ENCODE results near the gene NR4A3. TPM values are rescaled to one million over a fixed set of nuclear protein-coding genes. Genes with fewer than 3 reads are reported as not detected.
A peak's percentile ranks its signal among the peaks of the same experiment; 100 is the strongest.

NR4A3 gene
- polyA plus RNA-seq, 1 of the 3 experiments (the other 2 are of a cell fraction) = 1.3 TPM

DNA sequence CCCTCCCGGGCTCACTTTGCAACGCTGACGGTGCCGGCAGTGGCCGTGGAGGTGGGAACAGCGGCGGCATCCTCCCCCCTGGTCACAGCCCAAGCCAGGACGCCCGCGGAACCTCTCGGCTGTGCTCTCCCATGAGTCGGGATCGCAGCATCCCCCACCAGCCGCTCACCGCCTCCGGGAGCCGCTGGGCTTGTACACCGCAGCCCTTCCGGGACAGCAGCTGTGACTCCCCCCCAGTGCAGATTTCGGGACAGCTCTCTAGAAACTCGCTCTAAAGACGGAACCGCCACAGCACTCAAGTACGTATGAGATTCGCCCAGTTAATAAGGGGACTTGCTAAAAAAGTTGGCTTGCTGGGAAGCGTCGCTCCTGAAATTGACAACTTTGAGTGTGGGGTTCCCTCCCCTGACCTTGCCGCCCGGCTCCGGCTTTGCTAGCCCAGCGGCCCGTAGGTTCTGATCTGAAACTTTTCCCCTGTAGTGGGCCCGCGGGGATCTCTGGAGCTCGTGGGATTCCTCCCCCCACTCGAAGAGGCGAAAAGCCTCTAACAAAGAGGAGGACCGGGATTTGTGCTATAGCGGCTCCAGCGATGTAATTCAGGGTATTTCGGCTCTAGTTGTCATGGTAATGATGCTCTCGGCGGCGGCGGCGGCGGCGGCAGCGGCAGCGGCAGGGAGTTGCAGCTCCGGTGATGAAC, 572 bp downstream of the NR4A3 start:
- H2AFZ ChIP-seq (ENCODE audit: low read depth) = peak overlapping the region; percentile 84

DNA sequence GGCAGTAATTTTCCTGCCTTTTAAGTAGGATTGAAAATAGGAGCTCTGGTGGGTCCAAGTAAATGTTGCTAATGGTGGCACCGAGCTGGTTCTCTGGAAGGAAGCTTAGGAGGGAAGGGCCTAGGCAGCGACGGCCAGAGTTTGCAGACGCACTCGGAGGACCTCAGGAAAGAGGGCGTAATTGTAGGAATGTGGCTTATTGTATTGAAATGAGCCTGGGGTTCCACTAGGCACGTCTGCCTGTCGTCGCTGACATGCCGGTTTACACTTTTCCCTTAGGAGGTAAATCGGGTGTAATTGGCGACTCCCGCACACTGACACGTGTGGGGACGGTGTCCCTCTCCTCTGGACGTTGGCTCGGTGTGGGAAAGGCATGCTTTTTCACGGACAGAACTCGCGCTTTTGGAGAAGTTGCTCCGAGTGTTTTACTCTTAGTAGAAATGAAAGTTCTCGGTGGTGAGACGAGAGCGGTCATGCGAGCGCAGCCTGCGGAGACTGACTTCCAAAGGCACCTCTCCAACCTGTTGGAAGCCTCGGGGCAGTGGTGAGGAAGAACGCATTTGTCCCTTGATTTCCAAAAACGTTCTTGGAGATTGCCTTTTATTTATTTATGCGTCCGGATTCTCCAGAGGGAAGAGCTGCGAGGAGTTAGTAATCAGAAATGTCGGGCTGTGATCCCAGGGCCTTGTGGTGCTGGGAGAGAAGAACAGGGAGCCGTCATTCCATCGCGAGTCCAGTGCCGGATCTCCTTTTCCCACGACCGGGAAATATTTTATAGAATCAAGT, 1.3 kb downstream of the NR4A3 start:
- Histone ChIP-seq H3K79me2 (ENCODE audit: insufficient read depth) (peaks cover 10% of the 10 kb centered on the region), H3K9ac (peak overlapping the region; percentile 88), H3K9me3 (no peaks in the 10 kb centered on the region), H3K27ac (ENCODE audit: low read depth in 2 of 2, low read length in 1 of 2) (peak overlapping the region; percentile 22 to 95; a peak in 3 of 4 replicates), H3K4me1 (ENCODE audit: control insufficient read depth in 1 of 2, insufficient read depth in 2 of 2, low read depth in 1 of 2, low read length in 1 of 2) (peaks cover 8 to 14% of the 10 kb centered on the region in 2 experiments; a peak in 3 of 4 replicates), H3K4me2 (peak overlapping the region; percentile 95), H3K9me2 (no peaks in the 10 kb centered on the region), H2AFZ (ENCODE audit: low read depth) (peak overlapping the region; percentile 84), H4K20me1 (ENCODE audit: insufficient read depth) (no peaks in the 10 kb centered on the region; the same call in 1 of the 2 replicates), H3K27me3 (ENCODE audit: insufficient read depth) (no peaks in the 10 kb centered on the region), H3K36me3 (replicated peaks in 1 of 2; ENCODE audit: control insufficient read depth in 1 of 2, insufficient read depth in 2 of 2, low read length in 1 of 2) (no peaks in the 10 kb centered on the region), H3K4me3 (ENCODE audit: low read depth in 2 of 2, low read length in 1 of 2) (peak overlapping the region; percentile 91 to 97), H3F3A (replicated peaks; ENCODE audit: insufficient read depth) (peaks cover 31% of the 10 kb centered on the region)
- 1% methylated on average over 33 of the region's 40 CpGs for WGBS (ENCODE audit: low lambda C conversion rate)
- TF ChIP-seq MEF2A (IDR thresholded peaks at IDR 0.05; ENCODE audit: borderline replicate concordance, low read depth) (no peak), TAF1 (IDR thresholded peaks at IDR 0.05; ENCODE audit: borderline replicate concordance, low read depth, low read length) (no peak), MXI1 (IDR thresholded peaks at IDR 0.05; ENCODE audit: low read depth, low read length) (peak; percentile 57; the same call in 1 of the 2 replicates), YY1 (IDR thresholded peaks at IDR 0.05; ENCODE audit: low read depth) (peak; percentile 11; the same call in 1 of the 2 replicates), CHD2 (IDR thresholded peaks at IDR 0.05; ENCODE audit: low read length, partially characterized antibody) (no peak)
- TF ChIP-seq, protein P1, sequence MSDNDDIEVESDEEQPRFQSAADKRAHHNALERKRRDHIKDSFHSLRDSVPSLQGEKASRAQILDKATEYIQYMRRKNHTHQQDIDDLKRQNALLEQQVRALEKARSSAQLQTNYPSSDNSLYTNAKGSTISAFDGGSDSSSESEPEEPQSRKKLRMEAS (IDR thresholded peaks at IDR 0.05; ENCODE audit: low read depth) = peak; percentile 21; the same call in 1 of the 2 replicates
- TF ChIP-seq, protein P2, sequence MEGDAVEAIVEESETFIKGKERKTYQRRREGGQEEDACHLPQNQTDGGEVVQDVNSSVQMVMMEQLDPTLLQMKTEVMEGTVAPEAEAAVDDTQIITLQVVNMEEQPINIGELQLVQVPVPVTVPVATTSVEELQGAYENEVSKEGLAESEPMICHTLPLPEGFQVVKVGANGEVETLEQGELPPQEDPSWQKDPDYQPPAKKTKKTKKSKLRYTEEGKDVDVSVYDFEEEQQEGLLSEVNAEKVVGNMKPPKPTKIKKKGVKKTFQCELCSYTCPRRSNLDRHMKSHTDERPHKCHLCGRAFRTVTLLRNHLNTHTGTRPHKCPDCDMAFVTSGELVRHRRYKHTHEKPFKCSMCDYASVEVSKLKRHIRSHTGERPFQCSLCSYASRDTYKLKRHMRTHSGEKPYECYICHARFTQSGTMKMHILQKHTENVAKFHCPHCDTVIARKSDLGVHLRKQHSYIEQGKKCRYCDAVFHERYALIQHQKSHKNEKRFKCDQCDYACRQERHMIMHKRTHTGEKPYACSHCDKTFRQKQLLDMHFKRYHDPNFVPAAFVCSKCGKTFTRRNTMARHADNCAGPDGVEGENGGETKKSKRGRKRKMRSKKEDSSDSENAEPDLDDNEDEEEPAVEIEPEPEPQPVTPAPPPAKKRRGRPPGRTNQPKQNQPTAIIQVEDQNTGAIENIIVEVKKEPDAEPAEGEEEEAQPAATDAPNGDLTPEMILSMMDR (IDR thresholded peaks at IDR 0.05) = peak; percentile 5; the same call in 1 of the 2 replicates
- TF ChIP-seq, protein P3, sequence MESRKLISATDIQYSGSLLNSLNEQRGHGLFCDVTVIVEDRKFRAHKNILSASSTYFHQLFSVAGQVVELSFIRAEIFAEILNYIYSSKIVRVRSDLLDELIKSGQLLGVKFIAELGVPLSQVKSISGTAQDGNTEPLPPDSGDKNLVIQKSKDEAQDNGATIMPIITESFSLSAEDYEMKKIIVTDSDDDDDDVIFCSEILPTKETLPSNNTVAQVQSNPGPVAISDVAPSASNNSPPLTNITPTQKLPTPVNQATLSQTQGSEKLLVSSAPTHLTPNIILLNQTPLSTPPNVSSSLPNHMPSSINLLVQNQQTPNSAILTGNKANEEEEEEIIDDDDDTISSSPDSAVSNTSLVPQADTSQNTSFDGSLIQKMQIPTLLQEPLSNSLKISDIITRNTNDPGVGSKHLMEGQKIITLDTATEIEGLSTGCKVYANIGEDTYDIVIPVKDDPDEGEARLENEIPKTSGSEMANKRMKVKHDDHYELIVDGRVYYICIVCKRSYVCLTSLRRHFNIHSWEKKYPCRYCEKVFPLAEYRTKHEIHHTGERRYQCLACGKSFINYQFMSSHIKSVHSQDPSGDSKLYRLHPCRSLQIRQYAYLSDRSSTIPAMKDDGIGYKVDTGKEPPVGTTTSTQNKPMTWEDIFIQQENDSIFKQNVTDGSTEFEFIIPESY (IDR thresholded peaks at IDR 0.05; ENCODE audit: borderline replicate concordance, low read depth) = no peak
- POLR2A ChIA-PET = interaction anchor here (1.0 to 1.4 kb wide), 2 partner anchors 83 to 404 kb away, joined by 4 read pairs; no protein-coding TSS in a partner anchor
- CTCF ChIA-PET = interaction anchor here (0.9 to 1.4 kb wide), 4 partner anchors 15 to 639 kb away, joined by 3 to 4 read pairs (median 4); no protein-coding TSS in a partner anchor
- peak; percentile 53 for DNase-seq

More for the DNA sequence above, 572 bp downstream of the NR4A3 start:
- CTCF ChIA-PET = interaction anchor here (0.6 to 1.5 kb wide), 9 partner anchors 10 to 658 kb away, joined by 3 to 4 read pairs (median 3); no protein-coding TSS in a partner anchor
- TF ChIP-seq, protein P4, sequence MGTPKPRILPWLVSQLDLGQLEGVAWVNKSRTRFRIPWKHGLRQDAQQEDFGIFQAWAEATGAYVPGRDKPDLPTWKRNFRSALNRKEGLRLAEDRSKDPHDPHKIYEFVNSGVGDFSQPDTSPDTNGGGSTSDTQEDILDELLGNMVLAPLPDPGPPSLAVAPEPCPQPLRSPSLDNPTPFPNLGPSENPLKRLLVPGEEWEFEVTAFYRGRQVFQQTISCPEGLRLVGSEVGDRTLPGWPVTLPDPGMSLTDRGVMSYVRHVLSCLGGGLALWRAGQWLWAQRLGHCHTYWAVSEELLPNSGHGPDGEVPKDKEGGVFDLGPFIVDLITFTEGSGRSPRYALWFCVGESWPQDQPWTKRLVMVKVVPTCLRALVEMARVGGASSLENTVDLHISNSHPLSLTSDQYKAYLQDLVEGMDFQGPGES (IDR thresholded peaks at IDR 0.05; ENCODE audit: low read depth, low read length) = no peak
- TF ChIP-seq SIN3A (IDR thresholded peaks at IDR 0.05; ENCODE audit: borderline replicate concordance, low read depth, low read length) = peak; percentile 47; the same call in 1 of the 2 replicates
- Histone ChIP-seq H3K9ac (peak overlapping the region; percentile 88), H4K20me1 (ENCODE audit: insufficient read depth) (no peaks in the 10 kb centered on the region; the same call in 1 of the 2 replicates), H3K4me1 (ENCODE audit: control insufficient read depth in 1 of 2, insufficient read depth in 2 of 2, low read depth in 1 of 2, low read length in 1 of 2) (peaks cover 12 to 18% of the 10 kb centered on the region in 2 experiments; a peak in 3 of 4 replicates), H3K79me2 (ENCODE audit: insufficient read depth) (peaks cover 15% of the 10 kb centered on the region), H3K36me3 (replicated peaks in 1 of 2; ENCODE audit: control insufficient read depth in 1 of 2, insufficient read depth in 2 of 2, low read length in 1 of 2) (no peaks in the 10 kb centered on the region), H3K4me3 (ENCODE audit: low read depth in 2 of 2, low read length in 1 of 2) (peak overlapping the region; percentile 91 to 97), H3K9me2 (no peaks in the 10 kb centered on the region), H3K9me3 (no peaks in the 10 kb centered on the region), H3K27ac (ENCODE audit: low read depth in 2 of 2, low read length in 1 of 2) (peak overlapping the region; percentile 84 to 95), H3F3A (replicated peaks; ENCODE audit: insufficient read depth) (peaks cover 31% of the 10 kb centered on the region), H3K27me3 (ENCODE audit: insufficient read depth) (no peaks in the 10 kb centered on the region), H3K4me2 (peak overlapping the region; percentile 95)
- 2% methylated on average over 41 of the region's 51 CpGs for WGBS (ENCODE audit: low lambda C conversion rate)
- POLR2A ChIA-PET = interaction anchor here (0.5 to 2.6 kb wide), 8 partner anchors 83 to 684 kb away, joined by 3 to 13 read pairs (median 4); partner anchors contain the start of genes ALG2, SEC61B and TEX10
- peak; percentile 68 for DNase-seq
